ENCODE results near the gene CFAP97D1.
A peak's percentile ranks its signal among the peaks of the same experiment; 100 is the strongest.

Gene CFAP97D1

DNA sequence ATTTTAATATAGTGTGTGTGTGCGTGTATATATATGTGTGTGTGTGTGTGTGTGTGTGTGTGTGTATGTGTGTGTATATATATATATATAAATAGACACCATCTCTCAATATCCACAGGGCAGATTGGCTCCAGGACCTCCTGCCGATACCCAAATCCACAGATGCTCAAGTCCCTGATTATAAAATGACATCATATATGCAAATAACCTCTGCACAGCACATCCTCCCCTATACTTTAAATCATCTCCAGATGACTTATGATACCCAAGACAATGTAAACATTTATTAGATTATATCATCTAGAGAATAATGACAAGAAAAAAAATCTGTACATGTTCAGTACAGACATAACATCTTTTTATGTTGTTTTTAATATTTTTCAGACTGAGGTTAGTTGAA lies 9.3 kb upstream of the CFAP97D1 start:
- H3K4me3 ChIP-seq (replicated peaks; ENCODE audit: insufficient read depth, low read length): no peak overlapping the region
- no peaks in the 10 kb centered on the region for H3K27me3 ChIP-seq (ENCODE audit: insufficient read depth, poor library complexity, severe bottlenecking)
- TF ChIP-seq, protein P1, sequence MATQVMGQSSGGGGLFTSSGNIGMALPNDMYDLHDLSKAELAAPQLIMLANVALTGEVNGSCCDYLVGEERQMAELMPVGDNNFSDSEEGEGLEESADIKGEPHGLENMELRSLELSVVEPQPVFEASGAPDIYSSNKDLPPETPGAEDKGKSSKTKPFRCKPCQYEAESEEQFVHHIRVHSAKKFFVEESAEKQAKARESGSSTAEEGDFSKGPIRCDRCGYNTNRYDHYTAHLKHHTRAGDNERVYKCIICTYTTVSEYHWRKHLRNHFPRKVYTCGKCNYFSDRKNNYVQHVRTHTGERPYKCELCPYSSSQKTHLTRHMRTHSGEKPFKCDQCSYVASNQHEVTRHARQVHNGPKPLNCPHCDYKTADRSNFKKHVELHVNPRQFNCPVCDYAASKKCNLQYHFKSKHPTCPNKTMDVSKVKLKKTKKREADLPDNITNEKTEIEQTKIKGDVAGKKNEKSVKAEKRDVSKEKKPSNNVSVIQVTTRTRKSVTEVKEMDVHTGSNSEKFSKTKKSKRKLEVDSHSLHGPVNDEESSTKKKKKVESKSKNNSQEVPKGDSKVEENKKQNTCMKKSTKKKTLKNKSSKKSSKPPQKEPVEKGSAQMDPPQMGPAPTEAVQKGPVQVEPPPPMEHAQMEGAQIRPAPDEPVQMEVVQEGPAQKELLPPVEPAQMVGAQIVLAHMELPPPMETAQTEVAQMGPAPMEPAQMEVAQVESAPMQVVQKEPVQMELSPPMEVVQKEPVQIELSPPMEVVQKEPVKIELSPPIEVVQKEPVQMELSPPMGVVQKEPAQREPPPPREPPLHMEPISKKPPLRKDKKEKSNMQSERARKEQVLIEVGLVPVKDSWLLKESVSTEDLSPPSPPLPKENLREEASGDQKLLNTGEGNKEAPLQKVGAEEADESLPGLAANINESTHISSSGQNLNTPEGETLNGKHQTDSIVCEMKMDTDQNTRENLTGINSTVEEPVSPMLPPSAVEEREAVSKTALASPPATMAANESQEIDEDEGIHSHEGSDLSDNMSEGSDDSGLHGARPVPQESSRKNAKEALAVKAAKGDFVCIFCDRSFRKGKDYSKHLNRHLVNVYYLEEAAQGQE (IDR thresholded peaks at IDR 0.05; ENCODE audit: insufficient replicate concordance, low read depth): no peak
- TF ChIP-seq SPI1 (IDR thresholded peaks at IDR 0.05; ENCODE audit: borderline replicate concordance, low read depth) (no peak), POLR2AphosphoS5 (IDR thresholded peaks at IDR 0.05; ENCODE audit: low read depth) (no peak), GABPA (IDR thresholded peaks at IDR 0.05; ENCODE audit: low read depth) (no peak)
- TF ChIP-seq, protein P2, sequence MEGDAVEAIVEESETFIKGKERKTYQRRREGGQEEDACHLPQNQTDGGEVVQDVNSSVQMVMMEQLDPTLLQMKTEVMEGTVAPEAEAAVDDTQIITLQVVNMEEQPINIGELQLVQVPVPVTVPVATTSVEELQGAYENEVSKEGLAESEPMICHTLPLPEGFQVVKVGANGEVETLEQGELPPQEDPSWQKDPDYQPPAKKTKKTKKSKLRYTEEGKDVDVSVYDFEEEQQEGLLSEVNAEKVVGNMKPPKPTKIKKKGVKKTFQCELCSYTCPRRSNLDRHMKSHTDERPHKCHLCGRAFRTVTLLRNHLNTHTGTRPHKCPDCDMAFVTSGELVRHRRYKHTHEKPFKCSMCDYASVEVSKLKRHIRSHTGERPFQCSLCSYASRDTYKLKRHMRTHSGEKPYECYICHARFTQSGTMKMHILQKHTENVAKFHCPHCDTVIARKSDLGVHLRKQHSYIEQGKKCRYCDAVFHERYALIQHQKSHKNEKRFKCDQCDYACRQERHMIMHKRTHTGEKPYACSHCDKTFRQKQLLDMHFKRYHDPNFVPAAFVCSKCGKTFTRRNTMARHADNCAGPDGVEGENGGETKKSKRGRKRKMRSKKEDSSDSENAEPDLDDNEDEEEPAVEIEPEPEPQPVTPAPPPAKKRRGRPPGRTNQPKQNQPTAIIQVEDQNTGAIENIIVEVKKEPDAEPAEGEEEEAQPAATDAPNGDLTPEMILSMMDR (IDR thresholded peaks at IDR 0.05; ENCODE audit: insufficient read depth, low read length): no peak
- DNase-seq (ENCODE audit: low read depth in 1 of 2, low spot score in 1 of 2): no peak
- no peak overlapping the region for H3K27ac ChIP-seq (replicated peaks)

DNA sequence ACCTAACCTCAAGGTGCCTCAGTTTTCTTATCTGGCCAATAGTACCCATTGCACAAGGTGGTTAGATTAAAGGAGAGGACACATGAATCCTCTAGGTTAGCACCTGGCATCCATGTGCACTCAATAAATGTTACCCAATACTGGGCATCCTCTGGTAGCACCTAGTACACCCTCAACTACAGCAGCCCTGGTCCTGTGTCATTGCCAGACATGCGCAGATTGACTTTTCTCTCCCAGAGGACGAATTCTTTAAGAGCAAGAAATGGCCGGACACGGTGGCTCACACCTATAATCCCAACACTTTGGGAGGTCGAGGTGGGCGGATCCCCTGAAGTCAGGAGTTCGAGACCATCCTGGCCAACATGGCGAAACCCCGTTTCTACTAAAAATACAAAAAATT lies 8.8 kb upstream of the CFAP97D1 start:
- TF ChIP-seq POLR2AphosphoS5 (IDR thresholded peaks at IDR 0.05; ENCODE audit: low read depth): no peak
- TF ChIP-seq, protein P1 (IDR thresholded peaks at IDR 0.05; ENCODE audit: insufficient replicate concordance, low read depth): no peak
- TF ChIP-seq SPI1 (IDR thresholded peaks at IDR 0.05; ENCODE audit: borderline replicate concordance, low read depth): no peak
- no peak for TF ChIP-seq GABPA (IDR thresholded peaks at IDR 0.05; ENCODE audit: low read depth)
- TF ChIP-seq, protein P2 (IDR thresholded peaks at IDR 0.05; ENCODE audit: insufficient read depth, low read length): no peak

DNA sequence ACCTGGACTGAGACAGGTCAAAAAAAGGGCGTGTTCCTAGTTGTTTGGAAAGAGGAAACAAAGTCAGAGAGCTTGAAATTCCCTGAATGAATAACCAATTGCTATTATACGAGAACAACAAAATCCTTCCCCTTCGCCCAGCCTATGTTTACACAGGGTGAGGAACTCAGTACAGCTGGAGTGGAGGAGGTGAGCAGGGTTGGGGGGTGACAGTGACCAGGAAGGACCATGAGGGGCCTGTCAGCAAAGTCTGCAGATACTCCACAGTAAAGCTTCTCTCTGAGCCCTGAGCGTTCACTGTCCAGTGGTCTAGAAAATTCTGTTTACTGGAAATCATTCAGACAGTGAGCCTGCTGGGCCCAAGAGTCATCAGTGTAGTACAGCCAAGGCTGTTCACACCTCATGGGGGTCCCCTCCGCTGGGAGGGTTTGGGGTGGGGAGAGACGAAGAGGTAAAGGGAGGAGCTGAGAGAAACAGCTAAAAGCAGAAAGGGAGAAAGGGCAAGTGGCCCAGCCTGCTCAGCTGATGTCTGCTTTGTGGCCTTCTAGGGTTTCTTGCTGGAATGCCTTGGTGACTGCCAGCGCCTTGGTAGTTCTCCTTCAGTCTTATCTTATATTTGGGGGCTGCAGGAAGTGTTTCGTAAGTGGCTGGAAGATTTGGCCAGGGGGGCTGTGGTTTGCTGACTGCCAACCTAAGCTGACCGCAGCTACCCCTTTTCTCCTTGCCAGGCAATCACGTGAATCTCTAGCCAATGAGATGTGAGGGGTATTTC lies 7.2 kb upstream of the CFAP97D1 start:
- TF ChIP-seq, protein P1 (IDR thresholded peaks at IDR 0.05; ENCODE audit: insufficient replicate concordance, low read depth): no peak
- TF ChIP-seq SPI1 (IDR thresholded peaks at IDR 0.05; ENCODE audit: borderline replicate concordance, low read depth): peak; percentile 40; the same call in 1 of the 2 replicates
- peak; percentile 89 for TF ChIP-seq POLR2AphosphoS5 (IDR thresholded peaks at IDR 0.05; ENCODE audit: low read depth)
- no peak for TF ChIP-seq GABPA (IDR thresholded peaks at IDR 0.05; ENCODE audit: low read depth)
- DNase-seq (ENCODE audit: low read depth in 1 of 2, low spot score in 1 of 2): peak; percentile 92 to 95
- Histone ChIP-seq H3K27me3 (ENCODE audit: insufficient read depth, poor library complexity, severe bottlenecking) (no peaks in the 10 kb centered on the region), H3K27ac (replicated peaks) (peak overlapping the region; percentile 66), H3K4me3 (replicated peaks; ENCODE audit: insufficient read depth, low read length) (no peak overlapping the region)

More for the DNA sequence above, 8.8 kb upstream of the CFAP97D1 start:
- Histone ChIP-seq H3K4me3 (replicated peaks; ENCODE audit: insufficient read depth, low read length) (no peak overlapping the region), H3K27me3 (ENCODE audit: insufficient read depth, poor library complexity, severe bottlenecking) (no peaks in the 10 kb centered on the region), H3K27ac (replicated peaks) (no peak overlapping the region)
- DNase-seq (ENCODE audit: low read depth in 1 of 2, low spot score in 1 of 2): no peak

Data from HL-60 (cell line).